Neural crest cell (in vitro differentiated cells): ENCODE results near the gene ZBTB24. TPM values are rescaled to one million over a fixed set of nuclear protein-coding genes. Genes with fewer than 3 reads are reported as not detected.

ENCODE experiments used
- DNase-seq: peaks from one replicate; pipeline ENCODE4 v3.0.0; 2021; ENCODE audit warnings: low read depth, mixed read lengths, low spot score
- H3K27ac Mint-ChIP-seq: one replicate; pipeline ENCODE4 v1.8.0; 2021; ENCODE audit warnings: mild to moderate bottlenecking, mixed read lengths; ENCODE audit not compliant: unreplicated experiment
- H3K27me3 Mint-ChIP-seq: 2 replicates; pipeline ENCODE4 v1.8.0; 2021; ENCODE audit warnings: low read depth, mild to moderate bottlenecking, mixed read lengths
- H3K36me3 Mint-ChIP-seq: 2 replicates; pipeline ENCODE4 v1.8.0; 2021; ENCODE audit warnings: low read depth, mild to moderate bottlenecking, mixed read lengths
- H3K4me1 Mint-ChIP-seq: 2 replicates; pipeline ENCODE4 v1.8.0; 2021; ENCODE audit warnings: mixed read lengths
- H3K4me3 Mint-ChIP-seq: one replicate; pipeline ENCODE4 v1.8.0; 2021; ENCODE audit warnings: mild to moderate bottlenecking, mixed read lengths
- H3K9me3 Mint-ChIP-seq: 2 replicates; pipeline ENCODE4 v1.8.0; 2021; ENCODE audit warnings: mixed read lengths
- total RNA-seq: library from RNA; stranded (reverse); gene quantifications from 2 replicates; pipeline ENCODE4 v1.2.1, GENCODE V29; 2021
- TF ChIP-seq, protein P1 (sequence below): fragments of 200-600 bp; sonication (generic); conservative IDR thresholded peaks from 2 replicates; pipeline ENCODE4 v1.5.0; 2021; ENCODE audit warnings: antibody characterized with exemption, mild to moderate bottlenecking

Gene ZBTB24
- total RNA-seq, 1 donor from 2014 or later: 10.5 TPM

DNA sequence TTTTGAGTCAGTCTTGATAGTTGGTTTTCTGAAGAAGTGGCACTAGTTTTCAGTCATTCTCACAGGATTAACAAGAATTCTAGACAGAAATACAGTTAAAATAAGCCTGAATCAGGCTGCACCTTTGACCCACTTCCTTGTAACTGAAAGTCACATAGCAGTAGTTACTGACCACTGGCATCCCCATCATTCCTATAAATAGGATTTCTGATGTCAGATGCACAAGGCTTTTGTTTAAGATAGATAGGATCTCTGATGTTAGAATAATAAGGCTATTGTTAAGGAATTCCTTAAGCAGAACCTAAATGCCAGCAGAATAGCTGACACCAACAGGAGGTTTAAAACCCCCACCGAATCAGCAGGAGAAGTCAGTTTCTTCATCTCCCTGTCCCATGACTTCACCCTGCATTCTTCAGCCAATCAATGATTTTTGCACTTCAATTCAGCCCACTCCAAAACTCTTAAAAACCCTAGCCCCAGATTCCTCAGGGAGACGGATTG lies 30.6 kb upstream of the ZBTB24 start:
- peaks cover 13% of the 10 kb centered on the region for H3K4me1 Mint-ChIP-seq
- DNase-seq: no peak
- H3K9me3 Mint-ChIP-seq: peaks cover 6% of the 10 kb centered on the region
- H3K27ac Mint-ChIP-seq: peak overlapping the region; percentile 35
- H3K36me3 Mint-ChIP-seq: no peaks in the 10 kb centered on the region
- no peak overlapping the region for H3K4me3 Mint-ChIP-seq
- TF ChIP-seq, protein P1, sequence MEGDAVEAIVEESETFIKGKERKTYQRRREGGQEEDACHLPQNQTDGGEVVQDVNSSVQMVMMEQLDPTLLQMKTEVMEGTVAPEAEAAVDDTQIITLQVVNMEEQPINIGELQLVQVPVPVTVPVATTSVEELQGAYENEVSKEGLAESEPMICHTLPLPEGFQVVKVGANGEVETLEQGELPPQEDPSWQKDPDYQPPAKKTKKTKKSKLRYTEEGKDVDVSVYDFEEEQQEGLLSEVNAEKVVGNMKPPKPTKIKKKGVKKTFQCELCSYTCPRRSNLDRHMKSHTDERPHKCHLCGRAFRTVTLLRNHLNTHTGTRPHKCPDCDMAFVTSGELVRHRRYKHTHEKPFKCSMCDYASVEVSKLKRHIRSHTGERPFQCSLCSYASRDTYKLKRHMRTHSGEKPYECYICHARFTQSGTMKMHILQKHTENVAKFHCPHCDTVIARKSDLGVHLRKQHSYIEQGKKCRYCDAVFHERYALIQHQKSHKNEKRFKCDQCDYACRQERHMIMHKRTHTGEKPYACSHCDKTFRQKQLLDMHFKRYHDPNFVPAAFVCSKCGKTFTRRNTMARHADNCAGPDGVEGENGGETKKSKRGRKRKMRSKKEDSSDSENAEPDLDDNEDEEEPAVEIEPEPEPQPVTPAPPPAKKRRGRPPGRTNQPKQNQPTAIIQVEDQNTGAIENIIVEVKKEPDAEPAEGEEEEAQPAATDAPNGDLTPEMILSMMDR: no peak
- H3K27me3 Mint-ChIP-seq: no peaks in the 10 kb centered on the region

DNA sequence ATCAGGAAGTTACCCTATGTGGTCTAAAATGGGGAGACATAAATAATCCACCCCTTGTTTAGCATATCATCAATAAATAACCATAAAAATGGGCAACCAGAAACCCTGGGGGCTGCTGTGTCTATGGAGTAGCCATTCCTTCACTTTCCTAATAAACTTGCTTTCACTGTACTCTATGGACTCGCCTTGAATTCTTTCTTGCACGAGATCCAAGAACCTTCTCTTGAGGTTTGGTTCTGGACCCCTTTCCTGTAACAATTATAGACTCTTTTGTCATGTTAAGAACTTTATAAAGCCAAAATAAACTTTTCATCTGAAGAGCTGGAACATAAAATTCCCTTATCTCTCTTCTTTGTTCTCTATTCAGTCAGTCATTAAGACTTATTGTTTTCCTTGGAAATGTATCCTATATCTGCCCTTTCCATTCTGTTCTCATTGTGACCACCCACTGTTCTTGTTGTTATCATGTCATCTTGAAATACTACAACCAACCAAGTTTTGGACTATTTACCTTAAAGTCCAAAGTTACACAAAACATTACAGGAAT lies 29.3 kb upstream of the ZBTB24 start:
- H3K9me3 Mint-ChIP-seq: peaks cover 6% of the 10 kb centered on the region

DNA sequence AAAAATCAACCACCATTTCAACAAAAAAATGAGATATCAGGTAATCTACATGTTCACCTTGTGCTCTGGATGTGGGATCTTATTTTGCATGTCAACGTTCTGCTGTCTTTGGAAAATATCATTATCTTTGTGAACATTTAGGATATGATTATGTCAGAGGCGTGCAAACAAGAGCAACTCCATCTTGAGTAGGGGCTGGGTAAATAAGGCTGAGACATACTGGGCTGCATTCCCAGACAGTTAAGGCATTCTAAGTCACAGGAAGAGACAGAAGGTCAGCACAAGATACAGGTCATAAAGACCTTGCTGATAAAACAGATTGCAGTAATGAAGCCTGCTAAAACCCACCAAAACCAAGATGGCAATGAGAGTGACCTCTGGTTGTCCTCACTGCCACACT lies 28.8 kb upstream of the ZBTB24 start:
- TF ChIP-seq, protein P1: no peak
- Mint-ChIP-seq H3K27me3 (no peaks in the 10 kb centered on the region), H3K27ac (peak overlapping the region; percentile 23), H3K9me3 (peaks cover 6% of the 10 kb centered on the region), H3K4me1 (peaks cover 21% of the 10 kb centered on the region), H3K4me3 (no peak overlapping the region), H3K36me3 (no peaks in the 10 kb centered on the region)
- DNase-seq: no peak

More for the DNA sequence above, 29.3 kb upstream of the ZBTB24 start:
- no peak for DNase-seq
- Mint-ChIP-seq H3K4me1 (peaks cover 21% of the 10 kb centered on the region), H3K27ac (no peak overlapping the region), H3K4me3 (no peak overlapping the region), H3K36me3 (no peaks in the 10 kb centered on the region), H3K27me3 (no peaks in the 10 kb centered on the region)
- TF ChIP-seq, protein P1: no peak

DNA sequence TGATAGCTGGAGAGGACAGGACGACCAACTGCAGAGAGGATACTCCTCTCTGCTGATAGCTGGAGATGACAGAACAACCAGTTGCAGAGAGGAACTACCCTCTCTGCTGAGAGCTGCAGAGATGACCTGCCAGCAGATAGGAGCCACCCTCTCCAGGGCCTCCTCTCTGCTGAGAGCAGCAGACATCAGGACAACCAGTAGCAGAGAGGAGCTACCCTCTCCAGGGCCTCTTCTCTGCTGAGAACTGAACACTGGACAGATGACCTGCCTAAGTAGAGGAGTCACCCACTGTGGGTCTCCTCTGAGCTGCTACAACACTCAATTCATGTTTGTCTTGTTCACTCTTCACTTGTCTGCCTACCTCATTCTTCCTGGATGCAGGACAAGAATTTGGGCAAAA lies 27.3 kb upstream of the ZBTB24 start:
- Mint-ChIP-seq H3K4me3 (no peak overlapping the region), H3K27ac (no peak overlapping the region), H3K27me3 (no peaks in the 10 kb centered on the region), H3K4me1 (peaks cover 21% of the 10 kb centered on the region), H3K36me3 (no peaks in the 10 kb centered on the region), H3K9me3 (peaks cover 6% of the 10 kb centered on the region)
- DNase-seq: no peak
- TF ChIP-seq, protein P1: no peak

DNA sequence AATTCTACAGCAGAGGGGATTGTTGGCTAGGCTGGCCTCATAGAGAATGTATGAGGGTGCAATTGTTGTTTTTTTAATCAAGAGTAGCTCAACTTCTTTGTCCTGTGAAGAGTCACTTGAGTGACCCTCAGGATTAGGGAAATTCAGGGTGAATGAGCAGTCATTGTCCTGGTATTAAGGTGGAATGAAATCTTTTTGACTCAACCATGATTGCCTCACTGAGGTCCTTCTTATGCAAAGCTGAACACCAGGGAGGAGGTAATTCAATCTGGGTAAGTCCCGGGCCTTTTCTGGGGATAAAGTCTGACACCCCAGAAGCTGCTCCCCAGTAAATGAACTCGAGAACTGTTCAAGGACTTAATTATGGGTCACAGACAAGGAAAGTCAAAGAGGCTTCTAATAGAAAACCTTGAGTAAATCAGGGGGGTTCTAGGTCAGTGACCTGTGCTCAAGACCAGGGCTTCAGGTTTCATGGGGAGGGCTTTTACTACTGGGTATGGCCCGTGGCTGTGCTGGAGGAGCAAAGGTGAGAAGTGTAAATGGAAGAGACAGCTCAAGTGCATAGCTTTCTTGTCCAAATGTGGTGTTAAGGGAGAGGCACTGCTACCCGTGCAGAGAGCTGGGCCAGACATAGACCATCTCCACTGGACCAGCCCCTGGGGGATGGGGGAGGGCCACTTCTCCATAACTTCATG lies 25.3 kb upstream of the ZBTB24 start:
- Mint-ChIP-seq H3K27ac (peak overlapping the region; percentile 87), H3K27me3 (no peaks in the 10 kb centered on the region), H3K4me1 (peaks cover 9% of the 10 kb centered on the region), H3K4me3 (no peak overlapping the region), H3K36me3 (no peaks in the 10 kb centered on the region), H3K9me3 (peaks cover 6% of the 10 kb centered on the region)
- TF ChIP-seq, protein P1: no peak
- no peak for DNase-seq
